Mucosa of rectum (tissue), 2 donors: ENCODE data around the gene TMEM233.

ENCODE experiments used
- H3K27ac ChIP-seq, 2 donors: one replicate each; pipeline ENCODE4 v1.7.0; 2013; ENCODE audit warnings: inconsistent platforms in 2 of 2, low read depth in 2 of 2, low read length in 2 of 2
- H3K27me3 ChIP-seq, 2 donors: one replicate each; pipeline ENCODE4 v1.7.0; 2013; ENCODE audit warnings: low read length in 2 of 2; ENCODE audit not compliant: control insufficient read depth in 2 of 2, insufficient read depth in 2 of 2
- H3K36me3 ChIP-seq, 2 donors: one replicate each; pipeline ENCODE4 v1.7.0; 2013; ENCODE audit warnings: low read length in 2 of 2; ENCODE audit not compliant: control insufficient read depth in 2 of 2, insufficient read depth in 2 of 2
- H3K4me1 ChIP-seq, 2 donors: one replicate each; pipeline ENCODE4 v1.7.0; 2013; ENCODE audit warnings: low read length in 2 of 2, mild to moderate bottlenecking in 1 of 2; ENCODE audit not compliant: control insufficient read depth in 2 of 2, insufficient read depth in 2 of 2
- H3K4me3 ChIP-seq, 2 donors: one replicate each; pipeline ENCODE4 v1.7.0; 2013; ENCODE audit warnings: low read length in 2 of 2
- H3K9ac ChIP-seq, 2 donors: one replicate each; pipeline ENCODE4 v1.7.0; 2013; ENCODE audit warnings: low read length in 2 of 2, low read depth in 1 of 2, mild to moderate bottlenecking in 1 of 2
- H3K9me3 ChIP-seq, 2 donors: one replicate each; pipeline ENCODE4 v1.7.0; 2013; ENCODE audit warnings: low read length in 2 of 2; ENCODE audit not compliant: control insufficient read depth in 2 of 2
- donor health status: healthy.
- donor health status: Normal muscosa, but diverticular disease.

The TMEM233 gene

GRCh38 chr12:119576915-119577314 lies 16.7 kb upstream of the TMEM233 start:
- Histone ChIP-seq H3K9ac (no peak overlapping the region), H3K27me3 (no peaks in the 10 kb centered on the region), H3K27ac (no peak overlapping the region), H3K36me3 (no peaks in the 10 kb centered on the region), H3K4me3 (no peak overlapping the region), H3K9me3 (no peaks in the 10 kb centered on the region), H3K4me1 (no peaks in the 10 kb centered on the region)

GRCh38 chr12:119578112-119578511 lies 15.5 kb upstream of the TMEM233 start:
- Histone ChIP-seq H3K9me3 (no peaks in the 10 kb centered on the region), H3K4me1 (no peaks in the 10 kb centered on the region), H3K4me3 (no peak overlapping the region), H3K36me3 (no peaks in the 10 kb centered on the region), H3K27me3 (no peaks in the 10 kb centered on the region), H3K27ac (no peak overlapping the region), H3K9ac (no peak overlapping the region)

- no peaks in the 10 kb centered on the region for H3K9me3 ChIP-seq
- no peaks in the 10 kb centered on the region for H3K36me3 ChIP-seq
- H3K27ac ChIP-seq: no peak overlapping the region
- H3K4me3 ChIP-seq: no peak overlapping the region
- H3K9ac ChIP-seq: no peak overlapping the region
- no peaks in the 10 kb centered on the region for H3K4me1 ChIP-seq
- peaks cover 5 to 7% of the 10 kb centered on the region in 2 donors for H3K27me3 ChIP-seq
Measured at GRCh38 chr12:119589097-119589496, 4.5 kb upstream of the TMEM233 start.

GRCh38 chr12:119589634-119590033 lies 3.9 kb upstream of the TMEM233 start:
- Histone ChIP-seq H3K27me3 (peaks cover 5 to 7% of the 10 kb centered on the region in 2 donors), H3K9ac (no peak overlapping the region), H3K27ac (no peak overlapping the region), H3K4me1 (no peaks in the 10 kb centered on the region), H3K9me3 (no peaks in the 10 kb centered on the region), H3K4me3 (no peak overlapping the region), H3K36me3 (no peaks in the 10 kb centered on the region)

GRCh38 chr12:119592232-119592631 lies 1.3 kb upstream of the TMEM233 start:
- peaks cover 10 to 13% of the 10 kb centered on the region in 2 donors for H3K27me3 ChIP-seq
- H3K9ac ChIP-seq: no peak overlapping the region

GRCh38 chr12:119594399-119594730 lies 791 bp downstream of the TMEM233 start:
- Histone ChIP-seq H3K27ac (no peak overlapping the region), H3K4me3 (peak overlapping the region; percentile 22 to 41), H3K27me3 (peaks cover 13% of the 10 kb centered on the region in 2 donors), H3K9ac (no peak overlapping the region), H3K4me1 (no peaks in the 10 kb centered on the region), H3K36me3 (no peaks in the 10 kb centered on the region), H3K9me3 (no peaks in the 10 kb centered on the region)

More at GRCh38 chr12:119592232-119592631, 1.3 kb upstream of the TMEM233 start:
- Histone ChIP-seq H3K9me3 (no peaks in the 10 kb centered on the region), H3K27ac (no peak overlapping the region), H3K4me3 (no peak overlapping the region), H3K36me3 (no peaks in the 10 kb centered on the region), H3K4me1 (no peaks in the 10 kb centered on the region)

GRCh38 chr12:119594772-119595445 lies 1.3 kb downstream of the TMEM233 start:
- Histone ChIP-seq H3K27me3 (peaks cover 13% of the 10 kb centered on the region in 2 donors), H3K27ac (no peak overlapping the region)

GRCh38 chr12:119598159-119598558 lies 4.6 kb downstream of the TMEM233 start:
- H3K9ac ChIP-seq: no peak overlapping the region
- H3K27ac ChIP-seq: no peak overlapping the region
- H3K36me3 ChIP-seq: no peaks in the 10 kb centered on the region
- no peak overlapping the region for H3K4me3 ChIP-seq
- H3K27me3 ChIP-seq: peaks cover 13 to 16% of the 10 kb centered on the region in 2 donors
- H3K4me1 ChIP-seq: no peaks in the 10 kb centered on the region
- H3K9me3 ChIP-seq: no peaks in the 10 kb centered on the region

More at GRCh38 chr12:119594772-119595445, 1.3 kb downstream of the TMEM233 start:
- no peak overlapping the region for H3K9ac ChIP-seq
- no peaks in the 10 kb centered on the region for H3K9me3 ChIP-seq
- no peaks in the 10 kb centered on the region for H3K36me3 ChIP-seq
- H3K4me1 ChIP-seq: no peaks in the 10 kb centered on the region
- H3K4me3 ChIP-seq: peak overlapping the region; percentile 22 to 31

GRCh38 chr12:119601877-119602733 lies 8.5 kb downstream of the TMEM233 start:
- Histone ChIP-seq H3K27me3 (peaks cover 0 to 8% of the 10 kb centered on the region in 2 donors), H3K4me1 (no peaks in the 10 kb centered on the region), H3K9ac (no peak overlapping the region), H3K36me3 (no peaks in the 10 kb centered on the region), H3K9me3 (no peaks in the 10 kb centered on the region), H3K4me3 (no peak overlapping the region), H3K27ac (no peak overlapping the region)

GRCh38 chr12:119602734-119603094 lies 9.1 kb downstream of the TMEM233 start:
- peaks cover 0 to 5% of the 10 kb centered on the region in 2 donors for H3K27me3 ChIP-seq
- H3K27ac ChIP-seq: no peak overlapping the region
- no peak overlapping the region for H3K4me3 ChIP-seq
- H3K4me1 ChIP-seq: no peaks in the 10 kb centered on the region
- H3K36me3 ChIP-seq: no peaks in the 10 kb centered on the region
- H3K9me3 ChIP-seq: no peaks in the 10 kb centered on the region
- no peak overlapping the region for H3K9ac ChIP-seq
